ENCODE results near the gene GALNTL6.
"Not testable (repeated sequence)": the region's sequence is repeated elsewhere in the genome, so short reads cannot be mapped to it uniquely, and the experiment has no call there.

Gene GALNTL6

DNA sequence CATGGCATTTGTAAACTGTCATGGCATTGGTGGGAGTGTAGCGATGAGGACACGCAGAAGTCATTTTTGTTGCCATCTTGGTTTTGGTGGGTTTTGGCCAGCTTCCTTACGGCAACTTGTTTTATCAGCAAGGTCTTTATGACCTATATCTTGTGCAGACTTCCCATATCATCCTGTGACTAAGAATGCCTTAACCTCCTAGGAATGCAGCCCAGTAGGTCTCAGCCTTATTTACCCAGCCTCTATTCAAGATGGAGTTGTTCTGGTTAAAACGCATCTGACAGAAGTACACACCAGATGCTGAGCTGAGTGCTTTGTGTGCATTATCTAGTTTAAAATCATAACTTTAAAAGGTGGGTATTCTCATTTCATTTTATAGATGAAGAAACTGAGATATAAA is 1086.7 kb downstream of the GALNTL6 start:
- DNase-seq (ENCODE audit: low read depth in 3 of 3, low spot score in 1 of 3) = no peak

DNA sequence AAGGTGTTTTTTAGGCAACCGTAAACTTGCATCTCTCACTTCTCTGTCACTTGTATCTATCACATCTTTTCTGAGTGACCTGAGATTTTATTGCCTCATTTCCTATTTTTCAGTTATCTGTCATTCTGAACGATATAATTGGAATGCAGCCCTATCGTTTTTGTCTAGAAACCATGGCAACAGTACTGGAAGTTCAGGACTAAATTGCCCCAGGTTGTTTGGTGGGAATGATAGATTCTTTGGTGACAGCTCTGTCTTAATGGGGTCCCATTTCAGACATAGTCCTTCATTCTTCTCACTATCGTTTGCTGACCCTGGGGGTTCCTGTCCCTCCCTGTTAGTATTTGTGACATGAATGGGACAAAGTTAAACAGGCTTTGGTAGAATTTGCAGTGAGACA is 1087.7 kb downstream of the GALNTL6 start:
- no peak for DNase-seq (ENCODE audit: low read depth in 3 of 3, low spot score in 1 of 3)

DNA sequence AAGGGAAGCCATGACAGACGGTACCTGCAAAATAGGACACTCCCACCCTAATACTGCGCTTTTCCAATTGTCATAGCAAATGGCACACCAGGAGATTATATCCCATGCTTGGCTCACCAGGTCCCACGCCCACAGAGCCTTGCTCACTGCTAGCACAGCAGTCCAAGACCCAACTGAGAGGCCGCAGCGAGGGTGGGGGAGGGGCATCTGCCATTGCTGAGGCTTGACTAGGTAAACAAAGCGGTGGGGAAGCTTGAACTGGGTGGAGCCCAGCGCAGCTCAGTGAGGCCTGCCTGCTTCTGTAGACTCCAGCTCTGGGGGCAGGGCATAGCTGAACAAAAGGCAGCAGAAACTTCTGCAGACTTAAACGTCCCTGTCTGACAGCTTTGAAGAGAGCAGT is 1099.3 kb downstream of the GALNTL6 start:
- not testable (repeated sequence) for DNase-seq (ENCODE audit: low read depth in 3 of 3, low spot score in 1 of 3)

DNA sequence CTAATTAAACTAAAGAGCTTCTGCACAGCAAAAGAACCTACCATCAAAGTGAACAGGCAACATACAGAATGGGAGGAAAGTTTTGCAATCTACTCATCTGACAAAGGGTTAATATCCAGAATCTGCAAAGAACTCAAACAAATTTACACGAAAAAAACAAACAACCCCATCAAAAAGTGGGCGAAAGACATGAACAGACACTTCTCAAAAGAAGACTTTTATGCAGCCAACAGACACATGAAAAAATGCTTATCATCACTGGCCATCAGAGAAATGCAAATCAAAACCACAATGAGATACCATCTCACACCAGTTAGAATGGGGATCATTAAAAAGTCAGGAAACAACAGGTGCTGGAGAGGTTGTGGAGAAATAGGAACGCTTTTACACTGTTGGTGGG is 1104.2 kb downstream of the GALNTL6 start:
- not testable (repeated sequence) for DNase-seq (ENCODE audit: low read depth in 3 of 3, low spot score in 1 of 3)

DNA sequence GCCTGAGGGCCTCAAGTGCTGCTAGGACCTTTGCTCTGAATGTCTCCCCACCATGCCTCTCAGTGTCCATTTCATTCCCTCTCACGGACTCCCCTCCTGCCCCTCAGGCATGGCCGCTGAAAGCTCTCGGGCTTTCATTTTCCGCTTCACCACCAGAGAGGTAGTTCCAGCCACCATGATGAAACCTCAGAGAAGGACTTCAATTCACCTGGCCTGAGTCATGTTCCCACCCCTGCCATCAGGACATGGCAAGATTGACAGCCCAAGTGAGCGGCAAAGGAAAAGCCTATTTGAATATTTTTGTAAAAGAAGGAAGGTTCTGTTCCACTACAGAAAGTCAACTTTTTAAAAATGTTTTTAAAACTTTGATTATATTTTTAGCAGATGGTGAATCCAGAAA is 1106.1 kb downstream of the GALNTL6 start:
- DNase-seq (ENCODE audit: low read depth in 3 of 3, low spot score in 1 of 3) = no peak

DNA sequence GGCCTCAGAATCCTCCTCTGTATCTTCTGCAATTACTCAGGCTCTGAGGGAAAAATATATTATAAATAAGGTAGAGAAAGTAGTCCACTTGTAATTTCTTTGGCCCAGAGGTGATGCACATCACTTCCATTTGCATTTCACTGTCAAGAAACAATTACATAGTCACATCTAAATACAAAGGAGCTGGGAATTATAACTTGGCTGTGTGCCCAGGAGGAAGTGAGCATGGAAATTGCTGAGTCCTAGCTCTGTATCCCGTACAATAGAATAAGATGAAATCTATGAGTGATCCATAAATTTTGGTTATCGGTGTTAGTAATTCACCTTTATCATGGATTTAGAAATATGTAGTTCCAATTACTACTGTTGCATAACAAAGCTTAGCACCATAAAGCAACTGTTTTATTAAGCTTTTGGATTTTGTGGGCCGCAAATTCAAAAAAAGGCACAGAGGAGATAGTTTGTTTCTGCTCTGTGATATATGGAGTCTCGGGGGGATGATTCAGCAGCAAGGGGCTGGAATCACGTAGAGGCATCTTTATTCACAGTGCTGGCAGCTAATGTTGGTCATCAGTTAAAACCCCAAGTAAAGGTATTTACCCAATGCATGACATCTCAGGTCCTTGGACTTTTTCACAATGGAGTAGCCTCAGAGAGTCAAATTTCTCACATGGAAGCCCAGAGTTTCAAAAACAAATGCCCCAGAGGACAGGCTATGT is 1114.1 kb downstream of the GALNTL6 start:
- DNase-seq (ENCODE audit: low read depth in 3 of 3, low spot score in 1 of 3) = no peak

DNA sequence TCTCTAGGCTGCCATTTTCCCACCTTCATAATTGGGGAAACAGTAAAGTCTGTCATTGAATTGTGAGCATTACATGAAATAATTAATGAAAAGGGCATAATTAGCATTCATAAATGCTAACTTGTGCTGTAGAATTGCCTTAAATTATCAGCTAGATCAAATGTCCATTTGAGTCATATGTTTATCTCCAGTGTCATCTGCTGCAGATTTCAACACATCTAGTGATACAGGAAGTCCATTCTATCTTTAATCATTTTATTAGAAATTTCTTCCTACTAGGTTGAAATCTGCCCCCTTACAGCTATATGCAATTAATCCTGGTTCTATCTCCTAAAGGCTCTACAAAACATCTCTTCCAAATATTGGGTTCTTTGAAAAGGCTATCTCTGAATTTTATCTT is 1115.1 kb downstream of the GALNTL6 start:
- no peak for DNase-seq (ENCODE audit: low read depth in 3 of 3, low spot score in 1 of 3)

DNA sequence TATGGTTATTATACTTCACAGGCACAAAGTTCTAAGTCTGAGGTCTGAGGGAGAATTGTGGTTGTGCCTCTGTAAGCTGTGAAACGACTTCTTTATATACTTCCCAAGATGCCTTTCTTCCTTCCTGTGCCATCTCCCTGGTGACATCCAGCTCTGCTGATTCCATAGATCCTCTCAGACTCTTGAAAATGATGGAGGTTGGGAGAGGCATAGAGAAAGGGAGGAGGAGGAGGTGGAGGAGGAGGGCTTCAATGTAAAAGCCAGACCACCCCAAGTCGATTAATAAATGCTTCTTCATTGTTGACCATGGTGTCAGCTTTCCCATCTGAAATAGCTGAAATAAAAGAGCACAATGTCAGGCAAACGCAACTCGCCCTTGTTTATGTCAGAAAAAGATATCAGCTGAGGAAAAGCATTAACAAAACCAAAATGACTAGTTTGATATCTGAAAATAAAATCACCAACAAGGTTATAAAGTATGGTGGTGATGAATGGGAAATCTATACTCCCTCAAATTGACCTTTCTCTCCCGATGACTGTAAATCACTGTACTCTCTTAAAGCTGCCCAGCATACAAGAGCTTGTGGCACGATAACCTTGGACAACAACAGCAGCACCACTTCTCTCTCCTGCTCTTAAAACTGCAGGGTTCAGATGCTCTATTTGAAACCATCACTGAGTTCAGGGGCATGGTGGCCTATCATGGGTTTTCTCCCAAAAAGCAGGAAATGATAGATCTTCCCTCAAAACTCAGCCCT is 1125.0 kb downstream of the GALNTL6 start:
- DNase-seq (ENCODE audit: low read depth in 3 of 3, low spot score in 1 of 3) = no peak

DNA sequence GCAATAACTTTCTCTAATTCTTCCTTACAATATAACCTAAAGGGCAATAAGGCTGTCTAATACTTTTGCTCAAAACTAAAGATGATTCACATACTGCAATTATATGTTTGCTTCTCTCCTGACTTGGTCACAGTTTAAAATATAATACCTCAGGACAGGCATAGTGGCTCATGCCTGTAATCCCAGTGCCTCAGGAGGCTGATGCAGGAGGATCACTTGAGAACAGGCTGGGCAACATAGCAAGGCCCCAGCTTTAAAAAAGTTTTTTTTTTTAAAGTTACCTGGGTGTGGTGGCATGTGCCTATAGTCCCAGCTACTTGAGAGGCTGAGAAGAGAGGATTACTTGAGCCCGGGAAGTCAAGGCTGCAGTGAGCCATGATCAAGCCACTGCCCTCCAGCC is 1125.7 kb downstream of the GALNTL6 start:
- DNase-seq (ENCODE audit: low read depth in 3 of 3, low spot score in 1 of 3) = no peak

DNA sequence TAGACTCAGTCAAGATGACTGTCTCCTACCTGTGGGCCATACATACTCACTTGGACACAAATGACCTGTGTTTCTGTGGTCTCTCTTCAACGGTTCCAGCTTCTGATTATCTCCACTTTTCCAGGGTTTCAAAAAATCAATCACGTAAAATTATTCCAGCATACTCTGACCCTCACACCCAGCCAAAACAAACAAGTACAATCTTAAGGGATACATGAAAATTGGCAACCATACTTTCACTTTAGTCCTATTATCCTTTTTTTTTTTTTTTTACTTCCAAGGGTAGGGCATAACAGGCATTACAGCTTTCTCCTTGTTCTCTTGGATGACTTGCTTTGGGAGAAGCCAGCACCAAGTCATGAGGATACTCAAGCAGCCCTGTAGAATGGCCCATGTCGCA is 1129.6 kb downstream of the GALNTL6 start:
- DNase-seq (ENCODE audit: low read depth in 3 of 3, low spot score in 1 of 3) = no peak

DNA sequence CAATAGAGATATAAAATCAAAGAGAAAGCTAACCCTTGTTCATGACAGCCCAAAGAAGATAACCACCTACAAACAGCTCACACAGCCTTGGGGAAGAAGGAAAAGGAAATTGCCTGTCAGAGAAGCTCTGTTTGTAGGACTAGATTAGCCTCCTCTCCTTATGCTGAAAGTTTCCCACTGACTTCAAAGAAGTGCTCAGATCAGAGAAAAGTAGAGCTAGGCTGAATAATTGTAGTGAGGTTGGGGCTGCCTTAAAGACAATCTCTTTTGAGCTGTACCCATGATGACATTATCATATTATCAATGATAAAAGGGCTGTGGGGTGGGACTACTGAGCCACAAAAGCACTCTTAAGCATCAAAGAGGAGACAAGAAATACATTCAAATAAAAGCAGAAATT is 1132.4 kb downstream of the GALNTL6 start:
- DNase-seq (ENCODE audit: low read depth in 3 of 3, low spot score in 1 of 3) = no peak

DNA sequence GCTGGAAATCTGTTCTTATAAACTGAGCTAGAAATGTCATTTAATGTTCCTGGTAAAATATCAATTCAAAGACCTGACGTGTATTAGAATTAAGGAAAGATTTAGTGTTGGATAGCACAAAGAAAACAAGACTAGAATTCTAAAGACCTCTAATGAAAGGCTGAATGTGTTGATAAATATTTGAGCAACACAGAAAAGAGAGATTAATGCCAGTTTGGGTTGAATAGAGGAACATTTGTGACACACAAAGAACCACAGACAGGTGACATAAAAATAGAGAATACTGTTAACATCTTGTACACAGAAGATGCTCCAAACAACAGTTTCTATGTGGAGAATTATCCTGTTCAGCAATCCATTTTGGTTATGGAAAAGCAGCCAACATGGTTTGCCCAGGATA is 1133.3 kb downstream of the GALNTL6 start:
- DNase-seq (ENCODE audit: low read depth in 3 of 3, low spot score in 1 of 3) = no peak

DNA sequence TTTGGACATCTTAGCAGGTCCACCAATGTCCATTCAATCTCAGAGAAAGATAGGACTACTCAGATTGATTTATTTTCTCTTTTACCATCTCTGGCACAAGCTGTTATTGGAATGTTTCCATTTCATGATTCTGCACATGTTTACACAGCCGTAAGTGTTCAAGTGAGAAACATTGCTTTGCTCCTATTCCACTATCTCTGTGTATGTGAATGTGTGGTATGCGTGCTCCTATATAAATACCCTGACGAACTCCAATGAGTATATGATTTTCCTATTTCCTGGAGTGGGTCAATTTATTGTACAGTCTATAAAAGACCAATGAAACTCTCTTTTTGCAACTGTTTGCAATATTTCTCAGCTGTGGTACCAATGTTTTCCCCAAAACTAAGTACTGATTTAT is 1134.4 kb downstream of the GALNTL6 start:
- no peak for DNase-seq (ENCODE audit: low read depth in 3 of 3, low spot score in 1 of 3)

DNA sequence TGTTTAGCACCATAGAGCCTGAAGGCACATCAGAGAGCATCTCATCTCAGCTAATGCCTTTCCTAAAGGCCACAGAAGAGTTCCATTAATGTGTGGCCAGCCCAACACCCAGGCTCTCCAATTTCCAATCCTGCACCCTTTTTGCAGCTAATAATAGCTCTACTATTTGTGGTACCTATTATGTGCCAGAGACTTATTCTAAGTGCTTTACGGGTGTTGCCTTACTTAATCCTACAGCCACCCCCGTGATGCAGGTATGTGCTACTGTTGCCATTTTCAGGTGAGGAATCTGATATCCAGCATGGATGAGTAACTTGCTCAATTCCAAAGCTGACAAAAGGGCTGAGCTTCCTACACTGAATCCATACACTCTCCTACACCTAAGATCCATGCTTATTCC is 1137.8 kb downstream of the GALNTL6 start:
- DNase-seq (ENCODE audit: low read depth in 3 of 3, low spot score in 1 of 3) = no peak

DNA sequence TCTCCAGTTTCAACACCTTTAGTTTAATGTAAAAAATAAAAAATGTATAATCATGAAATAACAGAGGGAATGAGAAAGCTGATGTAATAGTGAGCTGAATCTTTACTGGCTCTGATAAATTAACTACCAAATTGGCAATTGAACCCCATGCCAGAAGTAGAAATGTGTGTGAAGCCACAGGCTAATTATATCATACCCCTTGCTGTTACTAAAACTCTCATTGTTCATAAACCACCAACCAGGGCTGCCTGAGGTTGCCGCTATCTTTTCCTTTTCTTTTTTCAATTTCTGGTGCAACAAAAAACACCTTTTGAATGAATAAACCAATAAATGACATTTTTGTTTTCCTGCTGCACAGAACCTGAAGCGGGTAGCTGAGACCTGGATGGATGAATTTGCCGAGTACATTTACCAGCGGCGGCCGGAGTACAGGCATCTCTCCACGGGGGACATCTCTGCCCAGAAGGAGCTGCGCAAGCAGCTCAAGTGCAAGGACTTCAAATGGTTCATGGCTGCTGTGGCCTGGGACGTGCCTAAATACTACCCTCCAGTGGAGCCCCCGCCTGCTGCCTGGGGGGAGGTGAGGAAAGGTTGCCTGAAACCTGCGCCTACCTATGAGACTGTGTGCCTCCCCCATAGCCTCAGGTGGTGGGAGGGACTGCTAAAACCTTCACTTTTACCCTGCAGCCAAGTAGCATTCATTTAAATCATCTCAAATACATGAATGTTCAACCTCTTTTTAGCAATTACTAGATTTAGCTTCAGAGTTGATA is 1138.7 kb downstream of the GALNTL6 start:
- no peak for DNase-seq (ENCODE audit: low read depth in 3 of 3, low spot score in 1 of 3)

DNA sequence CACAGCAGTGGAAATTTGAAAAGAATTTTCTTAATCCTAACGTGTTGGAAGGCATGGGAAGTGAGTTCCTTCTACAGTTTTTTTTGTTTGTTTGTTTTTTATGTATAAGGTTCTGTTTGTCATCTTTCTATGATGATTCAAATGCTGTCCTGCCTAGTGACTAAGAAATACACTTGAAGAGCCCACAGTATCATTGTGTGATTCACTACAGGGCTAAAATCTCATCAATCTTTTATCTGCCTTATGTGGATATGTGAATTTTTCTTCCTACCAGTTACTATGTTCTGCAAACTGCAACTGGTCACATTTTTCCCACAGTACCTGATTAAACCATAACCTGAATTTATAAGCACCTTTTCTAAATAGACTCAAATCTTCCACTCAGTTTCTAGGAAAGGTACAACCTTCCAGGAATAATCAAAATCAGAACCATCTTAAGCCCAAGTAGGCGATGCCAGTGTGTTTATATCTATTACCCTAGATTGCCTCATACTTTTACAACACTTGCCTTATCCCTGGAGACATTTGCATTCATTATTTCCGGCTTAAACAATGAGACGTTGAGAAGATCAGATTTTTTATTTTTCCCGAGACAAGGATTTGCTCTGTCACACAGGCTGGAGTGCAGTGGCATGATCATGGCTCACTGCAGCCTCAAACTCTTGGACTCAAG is 1140.8 kb downstream of the GALNTL6 start:
- DNase-seq (ENCODE audit: low read depth in 3 of 3, low spot score in 1 of 3) = no peak

DNA sequence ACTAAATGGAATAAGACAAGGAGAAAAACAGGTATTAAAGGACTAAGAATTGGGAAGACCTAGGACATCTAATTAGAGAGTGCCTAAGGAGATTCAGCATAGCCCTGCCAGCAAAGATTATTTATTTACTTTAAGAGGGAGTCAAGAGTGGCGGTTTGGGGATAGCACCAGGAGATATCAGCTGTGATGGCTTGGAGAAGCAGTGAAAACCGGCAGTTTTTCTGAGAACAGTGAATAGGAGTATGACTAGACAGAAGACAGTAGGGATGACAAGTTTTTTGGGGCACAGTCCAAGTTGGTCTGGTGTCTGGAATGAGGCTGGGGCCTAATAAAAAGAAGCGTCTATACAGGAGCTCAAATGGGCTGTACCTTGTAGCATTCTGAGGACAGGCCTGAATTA is 1143.1 kb downstream of the GALNTL6 start:
- not testable (repeated sequence) for DNase-seq (ENCODE audit: low read depth in 3 of 3, low spot score in 1 of 3)

DNA sequence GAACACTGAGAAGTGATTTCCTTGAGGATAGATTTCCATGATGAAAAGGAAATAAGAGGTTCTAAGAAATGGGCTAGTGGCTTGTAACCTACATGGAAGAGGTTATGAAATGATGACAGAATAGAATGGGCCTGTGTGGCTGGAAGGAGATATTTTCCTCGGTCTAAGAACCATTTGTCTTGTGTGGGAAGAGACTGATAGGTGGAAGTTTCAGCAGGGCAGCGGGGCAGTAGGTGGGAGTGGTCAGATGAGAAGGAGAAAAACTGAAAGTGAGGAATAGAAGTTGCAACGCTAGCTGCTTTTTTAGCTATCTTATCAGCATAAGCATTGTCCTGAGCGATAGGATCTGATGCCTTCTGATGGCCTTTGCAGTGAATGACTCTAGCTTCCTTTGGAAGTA is 1144.0 kb downstream of the GALNTL6 start:
- DNase-seq (ENCODE audit: low read depth in 3 of 3, low spot score in 1 of 3) = no peak

DNA sequence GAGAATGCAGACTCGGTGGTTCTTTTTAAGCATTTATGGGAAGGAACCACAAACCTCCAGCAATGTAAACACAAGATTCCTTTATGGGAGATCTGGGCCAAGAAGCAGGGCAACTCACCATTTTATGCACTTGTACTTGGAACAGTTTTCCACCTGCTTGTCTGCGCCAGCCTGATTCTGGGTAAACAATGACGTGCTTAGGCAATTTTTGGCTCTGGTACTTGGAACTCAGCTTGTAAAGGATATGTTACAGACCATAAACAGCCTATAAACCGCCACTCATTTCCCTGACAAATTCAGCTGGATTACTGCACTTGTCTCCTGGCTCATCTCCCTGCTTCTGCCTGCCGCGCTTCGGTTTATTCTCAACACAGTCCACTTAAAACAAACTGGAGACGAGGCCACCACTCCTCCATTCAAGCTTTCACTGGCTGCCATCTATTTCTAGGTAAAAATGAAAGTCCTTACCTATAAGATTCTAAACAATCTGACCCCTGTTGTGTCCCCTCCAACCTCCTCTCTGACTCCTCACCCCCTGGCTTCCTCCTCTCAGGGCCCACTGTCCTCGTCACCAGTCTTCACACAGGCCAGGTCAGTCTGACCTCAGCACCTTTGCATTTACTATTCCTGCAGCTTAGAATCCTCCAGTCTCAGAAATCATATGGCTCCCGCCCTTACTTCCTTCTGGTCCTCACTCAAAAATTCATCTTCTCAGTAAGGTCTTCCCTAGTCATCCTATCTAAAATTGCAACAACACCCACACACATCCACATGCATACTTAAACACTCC is 1149.6 kb downstream of the GALNTL6 start:
- DNase-seq (ENCODE audit: low read depth in 3 of 3, low spot score in 1 of 3) = no peak

DNA sequence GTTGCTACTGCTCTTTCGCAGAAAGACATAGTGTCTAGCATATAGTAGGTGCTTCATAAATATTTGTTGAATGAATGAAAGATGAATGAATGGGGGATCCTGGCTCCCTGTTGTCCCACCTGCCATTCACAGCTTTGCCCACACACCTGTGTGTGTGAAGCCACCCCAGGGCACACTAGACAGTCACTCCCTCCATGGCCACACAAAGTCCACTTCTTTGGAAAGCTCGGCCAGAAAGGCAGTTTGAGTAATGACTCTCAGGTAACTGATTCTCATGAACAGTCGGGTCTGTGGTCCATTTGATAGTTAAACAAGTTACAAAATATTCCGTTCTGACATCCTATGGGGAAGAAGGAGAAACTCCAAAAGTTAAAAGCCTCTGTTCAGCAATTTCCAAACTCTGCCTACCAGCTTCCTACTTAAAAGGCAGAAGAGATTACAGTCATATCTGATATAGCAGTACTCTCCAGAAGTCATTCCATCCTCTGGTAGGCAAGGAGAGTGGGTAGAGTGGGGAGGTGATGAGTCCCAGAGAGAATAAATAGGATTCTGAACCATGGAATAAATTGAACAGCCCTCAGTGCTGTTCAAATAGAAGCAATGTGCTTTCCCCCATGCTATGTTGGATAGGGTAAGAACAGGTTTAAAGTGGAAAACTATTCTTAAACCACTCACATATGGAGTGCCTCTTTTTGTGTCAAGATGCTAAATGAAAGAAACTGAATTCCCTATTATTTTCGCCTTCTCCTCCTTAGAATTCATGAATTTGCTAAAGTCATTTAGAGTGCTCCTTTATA is 1150.5 kb downstream of the GALNTL6 start:
- DNase-seq (ENCODE audit: low read depth in 3 of 3, low spot score in 1 of 3) = no peak

Measured in stimulated activated CD4-positive, alpha-beta T cell treated with anti-CD3 and anti-CD28 coated beads, TNF-alpha, amount 100 ng/mL, for 1 hour (primary cell).